A673 (cell line): ENCODE results near the gene NPAS2. TPM values are rescaled to one million over a fixed set of nuclear protein-coding genes. Genes with fewer than 3 reads are reported as not detected.

Experiments
- BruUV-seq: library from RNA; stranded (reverse); fragments of 400-500 nt; replicated peaks from 2 replicates; lab custom pipeline; 2021; lab: Mats Ljungman, UMichigan
- CTCF ChIA-PET: fragments of 300-600 bp; sonication (Branson Sonifier 250); formaldehyde crosslinking; loops from one replicate; lab custom pipeline; 2022; ENCODE audit warnings: antibody characterized with exemption; lab: Charles Lee
- POLR2A ChIA-PET: fragments of 300-600 bp; sonication (Branson Sonifier 250); formaldehyde crosslinking; loops from one replicate; lab custom pipeline; 2022; ENCODE audit warnings: antibody characterized with exemption; ENCODE audit not compliant: low non-redundant PET; lab: Charles Lee
- DNase-seq: peaks from one replicate; pipeline ENCODE4 v3.0.0-alpha.2; 2015; ENCODE audit warnings: low spot score
- H3K27ac ChIP-seq: fragments of 200-600 bp; sonication (generic); 2 replicates; pipeline ENCODE4 v1.5.1; 2016; ENCODE audit warnings: mixed run types, low read depth, mild to moderate bottlenecking, mixed read lengths, antibody characterized with exemption, low read length; ENCODE audit not compliant: poor library complexity, severe bottlenecking
- H3K27me3 ChIP-seq: fragments of 200-600 bp; sonication (generic); replicated peaks from 2 replicates; pipeline ENCODE4 v1.6.1; 2017; ENCODE audit warnings: mixed run types, low read depth, mild to moderate bottlenecking, mixed read lengths, antibody characterized with exemption, low read length; ENCODE audit not compliant: insufficient read depth, poor library complexity
- H3K36me3 ChIP-seq: fragments of 200-600 bp; sonication (generic); 2 replicates; pipeline ENCODE4 v1.6.1; 2016; ENCODE audit warnings: mixed run types, mild to moderate bottlenecking, mixed read lengths, antibody characterized with exemption, low read length; ENCODE audit not compliant: insufficient read depth, poor library complexity, severe bottlenecking
- H3K4me1 ChIP-seq: fragments of 200-600 bp; sonication (generic); 2 replicates; pipeline ENCODE4 v1.6.1; 2017; ENCODE audit warnings: mixed run types, mild to moderate bottlenecking, mixed read lengths, antibody characterized with exemption, low read length; ENCODE audit not compliant: insufficient read depth, poor library complexity, severe bottlenecking
- H3K4me3 ChIP-seq: fragments of 200-600 bp; sonication (generic); 2 replicates; pipeline ENCODE4 v1.5.1; 2016; ENCODE audit warnings: low read depth, mixed run types, mild to moderate bottlenecking, mixed read lengths, low read length; ENCODE audit not compliant: poor library complexity, severe bottlenecking
- H3K9me3 ChIP-seq: fragments of 200-600 bp; sonication (generic); 2 replicates; pipeline ENCODE4 v1.6.1; 2016; ENCODE audit warnings: mixed run types, low read depth, mild to moderate bottlenecking, mixed read lengths, antibody characterized with exemption, low read length; ENCODE audit not compliant: poor library complexity, severe bottlenecking
- EZH2 ChIP-seq: fragments of 200-600 bp; sonication (generic); IDR thresholded peaks from 2 replicates; pipeline ENCODE4 v1.6.1; 2017; ENCODE audit warnings: borderline replicate concordance, low read depth, mild to moderate bottlenecking, mixed read lengths, antibody characterized with exemption, low read length; ENCODE audit not compliant: poor library complexity, severe bottlenecking
- intact Hi-C: fragments of 100-400 bp; cut with micrococcal nuclease; formaldehyde crosslinking; loops from one replicate; pipeline ENCODE4 v1.10.0; 2022; ENCODE audit not compliant: unreplicated experiment
- total RNA-seq: library from RNA; stranded (reverse); gene quantifications from 2 replicates; pipeline ENCODE4 v1.2.3, GENCODE V29; 2021
- TF ChIP-seq, protein P1 (sequence below): fragments of 300-800, 200-600 bp; sonication (generic); conservative IDR thresholded peaks from 2 replicates; pipeline ENCODE4 v1.5.1; 2017; ENCODE audit warnings: low read depth, mild to moderate bottlenecking, antibody characterized with exemption, low read length, moderate library complexity, mixed read lengths

Gene NPAS2
- total RNA-seq, 1 experiment from 2014 or later: 9.4 TPM

GRCh38 chr2:101040072-101040471, 220.1 kb downstream of the NPAS2 start:
- Histone ChIP-seq H3K4me1 (no peaks in the 10 kb centered on the region), H3K27ac (no peak overlapping the region), H3K4me3 (no peak overlapping the region), H3K36me3 (no peaks in the 10 kb centered on the region), H3K9me3 (no peaks in the 10 kb centered on the region), H3K27me3 (no peaks in the 10 kb centered on the region)
- intact Hi-C loops: no loop called here
- TF ChIP-seq EZH2: no peak
- TF ChIP-seq, protein P1, sequence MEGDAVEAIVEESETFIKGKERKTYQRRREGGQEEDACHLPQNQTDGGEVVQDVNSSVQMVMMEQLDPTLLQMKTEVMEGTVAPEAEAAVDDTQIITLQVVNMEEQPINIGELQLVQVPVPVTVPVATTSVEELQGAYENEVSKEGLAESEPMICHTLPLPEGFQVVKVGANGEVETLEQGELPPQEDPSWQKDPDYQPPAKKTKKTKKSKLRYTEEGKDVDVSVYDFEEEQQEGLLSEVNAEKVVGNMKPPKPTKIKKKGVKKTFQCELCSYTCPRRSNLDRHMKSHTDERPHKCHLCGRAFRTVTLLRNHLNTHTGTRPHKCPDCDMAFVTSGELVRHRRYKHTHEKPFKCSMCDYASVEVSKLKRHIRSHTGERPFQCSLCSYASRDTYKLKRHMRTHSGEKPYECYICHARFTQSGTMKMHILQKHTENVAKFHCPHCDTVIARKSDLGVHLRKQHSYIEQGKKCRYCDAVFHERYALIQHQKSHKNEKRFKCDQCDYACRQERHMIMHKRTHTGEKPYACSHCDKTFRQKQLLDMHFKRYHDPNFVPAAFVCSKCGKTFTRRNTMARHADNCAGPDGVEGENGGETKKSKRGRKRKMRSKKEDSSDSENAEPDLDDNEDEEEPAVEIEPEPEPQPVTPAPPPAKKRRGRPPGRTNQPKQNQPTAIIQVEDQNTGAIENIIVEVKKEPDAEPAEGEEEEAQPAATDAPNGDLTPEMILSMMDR: no peak
- CTCF ChIA-PET: interaction anchor here (0.5 kb wide), 1 partner anchor 133 kb away, joined by 3 read pairs; no protein-coding TSS in a partner anchor
- BruUV-seq: no TSS peak
- POLR2A ChIA-PET: no interaction called here
- no peak for DNase-seq

GRCh38 chr2:101040761-101041160, 220.8 kb downstream of the NPAS2 start:
- intact Hi-C loops: no loop called here
- Histone ChIP-seq H3K27ac (no peak overlapping the region), H3K36me3 (no peaks in the 10 kb centered on the region), H3K9me3 (no peaks in the 10 kb centered on the region), H3K27me3 (no peaks in the 10 kb centered on the region), H3K4me1 (no peaks in the 10 kb centered on the region), H3K4me3 (no peak overlapping the region)
- no peak for DNase-seq
- ChIA-PET CTCF (no interaction called here), POLR2A (no interaction called here)
- TF ChIP-seq EZH2: no peak
- TF ChIP-seq, protein P1: no peak
- BruUV-seq: no TSS peak

- Histone ChIP-seq H3K36me3 (no peaks in the 10 kb centered on the region), H3K27me3 (no peaks in the 10 kb centered on the region), H3K4me3 (no peak overlapping the region), H3K9me3 (no peaks in the 10 kb centered on the region), H3K4me1 (no peaks in the 10 kb centered on the region), H3K27ac (no peak overlapping the region)
- no peak for DNase-seq
- intact Hi-C loops: no loop called here
- TF ChIP-seq, protein P1: no peak
- TF ChIP-seq EZH2: no peak
- BruUV-seq: no TSS peak
- POLR2A ChIA-PET: no interaction called here
- CTCF ChIA-PET: no interaction called here
Measured at GRCh38 chr2:101041413-101041812, 221.5 kb downstream of the NPAS2 start.
